IMR-90 (cell line): ENCODE data around the gene ALAS2. TPM values are rescaled to one million over a fixed set of nuclear protein-coding genes. Genes with fewer than 3 reads are reported as not detected.

Experiments used
- ATAC-seq: fragments of 200-7000 bp; cut with Tn5 transposase; 2 replicates; pipeline ENCODE4 v1.9.1; 2020; ENCODE audit warnings: low read depth, mild to moderate bottlenecking, moderate library complexity
- BruUV-seq: library from RNA; stranded (reverse); fragments of 400-500 nt; replicated peaks from 2 replicates; lab custom pipeline; 2021; lab: Mats Ljungman, UMichigan
- CTCF ChIA-PET: fragments of 300-600 bp; formaldehyde crosslinking; extraction: SDS; loops from one replicate; lab custom pipeline; 2021; ENCODE audit warnings: antibody characterized with exemption; lab: Yijun Ruan, JAX
- POLR2A ChIA-PET: fragments of 300-600 bp; sonication (Branson Sonifier 250); formaldehyde crosslinking; loops from one replicate; lab custom pipeline; 2022; ENCODE audit warnings: antibody characterized with exemption; ENCODE audit not compliant: unreplicated experiment; lab: Charles Lee
- DNase-seq: peaks from one replicate; pipeline ENCODE4 v3.0.0; 2013
- H2AFZ ChIP-seq: replicated peaks from 2 replicates; pipeline ENCODE3; 2013; ENCODE audit warnings: low read length, mild to moderate bottlenecking; ENCODE audit not compliant: poor library complexity
- H2AK5ac ChIP-seq: 2 replicates; pipeline ENCODE4 v1.6.1; 2013; ENCODE audit warnings: low read depth, low read length, inconsistent platforms
- H2AK9ac ChIP-seq: replicated peaks from 2 replicates; pipeline ENCODE3; 2013; ENCODE audit warnings: mild to moderate bottlenecking, low read depth, low read length, moderate library complexity; ENCODE audit not compliant: poor library complexity
- H2BK120ac ChIP-seq: 2 replicates; pipeline ENCODE4 v1.6.1; 2013; ENCODE audit warnings: low read depth, low read length, inconsistent platforms
- H2BK15ac ChIP-seq: 3 replicates; pipeline ENCODE4 v1.6.1; 2013; ENCODE audit warnings: low read depth, low read length, inconsistent platforms
- H2BK20ac ChIP-seq: 2 replicates; pipeline ENCODE4 v1.6.1; 2013; ENCODE audit warnings: low read depth, mild to moderate bottlenecking, inconsistent platforms, low read length, moderate library complexity
- H2BK5ac ChIP-seq: 2 replicates; pipeline ENCODE4 v1.6.1; 2013; ENCODE audit warnings: mild to moderate bottlenecking, low read depth, low read length, inconsistent platforms; ENCODE audit not compliant: poor library complexity, severe bottlenecking
- H3K14ac ChIP-seq: replicated peaks from 2 replicates; pipeline ENCODE4 v1.6.1; 2013; ENCODE audit warnings: low read depth, low read length, inconsistent platforms
- H3K18ac ChIP-seq: 2 replicates; pipeline ENCODE4 v1.6.1; 2013; ENCODE audit warnings: low read depth, low read length, control low read depth
- H3K23ac ChIP-seq: 2 replicates; pipeline ENCODE4 v1.6.1; 2013; ENCODE audit warnings: low read depth, low read length, inconsistent platforms
- H3K27ac ChIP-seq: 2 replicates; pipeline ENCODE4 v1.5.1; 2013; ENCODE audit warnings: mild to moderate bottlenecking, control low read depth, low read length; ENCODE audit not compliant: insufficient read depth
- H3K27me3 ChIP-seq: 2 replicates; pipeline ENCODE4 v1.6.1; 2013; ENCODE audit warnings: low read length; ENCODE audit not compliant: control insufficient read depth, insufficient read depth
- H3K36me3 ChIP-seq: 2 replicates; pipeline ENCODE4 v1.6.1; 2013; ENCODE audit warnings: low read length, mixed read lengths; ENCODE audit not compliant: control insufficient read depth, insufficient read depth
- H3K4ac ChIP-seq: 2 replicates; pipeline ENCODE4 v1.6.1; 2013; ENCODE audit warnings: low read depth, low read length, inconsistent platforms
- H3K4me1 ChIP-seq: 2 replicates; pipeline ENCODE4 v1.6.1; 2013; ENCODE audit warnings: low read length, mixed read lengths; ENCODE audit not compliant: control insufficient read depth, insufficient read depth
- H3K4me2 ChIP-seq: 2 replicates; pipeline ENCODE4 v1.6.1; 2013; ENCODE audit warnings: low read depth, mild to moderate bottlenecking, control low read depth, low read length, moderate library complexity
- H3K4me3 ChIP-seq: 2 replicates; pipeline ENCODE4 v1.5.1; 2013; ENCODE audit warnings: low read depth, mild to moderate bottlenecking, control low read depth, low read length, moderate library complexity; ENCODE audit not compliant: insufficient read depth
- H3K56ac ChIP-seq: 2 replicates; pipeline ENCODE4 v1.6.1; 2013; ENCODE audit warnings: low read length, inconsistent platforms; ENCODE audit not compliant: insufficient read depth; ENCODE audit errors: extremely low read depth
- H3K79me1 ChIP-seq, 2 experiments: 2 replicates each; pipeline ENCODE4 v1.6.1; 2013; ENCODE audit warnings: low read length in 2 of 2, inconsistent platforms in 1 of 2, low read depth in 1 of 2
- H3K9ac ChIP-seq: 2 replicates; pipeline ENCODE4 v1.6.1; 2013; ENCODE audit warnings: low read depth, low read length, control low read depth
- H3K9me1 ChIP-seq: 2 replicates; pipeline ENCODE4 v1.6.1; 2013; ENCODE audit warnings: low read length, inconsistent platforms; ENCODE audit not compliant: insufficient read depth
- H3K9me3 ChIP-seq: 2 replicates; pipeline ENCODE4 v1.6.1; 2013; ENCODE audit warnings: low read length; ENCODE audit not compliant: control insufficient read depth, insufficient read depth
- H4K20me1 ChIP-seq: 2 replicates; pipeline ENCODE4 v1.6.1; 2013; ENCODE audit warnings: low read length, inconsistent platforms; ENCODE audit not compliant: insufficient read depth
- H4K5ac ChIP-seq: 2 replicates; pipeline ENCODE4 v1.6.1; 2013; ENCODE audit warnings: mild to moderate bottlenecking, low read depth, low read length, control low read depth
- H4K8ac ChIP-seq, 2 experiments: 2 replicates each; pipeline ENCODE4 v1.6.1; 2013; ENCODE audit warnings: low read depth in 2 of 2, low read length in 2 of 2, control low read depth in 1 of 2, inconsistent platforms in 1 of 2
- H4K91ac ChIP-seq: 2 replicates; pipeline ENCODE4 v1.6.1; 2013; ENCODE audit warnings: low read depth, low read length, inconsistent platforms; ENCODE audit not compliant: insufficient read depth
- CEBPB ChIP-seq: IDR thresholded peaks from 2 replicates; pipeline ENCODE4 v1.6.1; 2012; ENCODE audit warnings: low read depth, low read length, improper control_type of control experiment
- CHD1 ChIP-seq: IDR thresholded peaks from 2 replicates; pipeline ENCODE4 v1.6.1; 2012; ENCODE audit warnings: low read depth, low read length, improper control_type of control experiment
- RCOR1 ChIP-seq: IDR thresholded peaks from 2 replicates; pipeline ENCODE4 v1.6.1; 2012; ENCODE audit warnings: mild to moderate bottlenecking, low read length, improper control_type of control experiment; ENCODE audit not compliant: insufficient replicate concordance
- WGBS, 2 experiments: methylation state at CpG; one replicate each; pipeline versions ENCODE4 v1.1.5 to v1.1.7; 2013; ENCODE audit warnings: missing lambda C conversion rate in 2 of 2; ENCODE audit not compliant: insufficient read length in 1 of 2; ENCODE audit errors: extremely low coverage in 2 of 2; 5-methylcytosine and 5-hydroxymethylcytosine counted together
- dilution Hi-C: fragments of 300-500 bp; cut with HindIII; formaldehyde crosslinking; loops from one replicate; pipeline ENCODE4 v1.14.3; 2018; ENCODE audit warnings: low sequenced_read_pairs; ENCODE audit not compliant: unreplicated experiment
- in situ Hi-C: fragments of 300-500 bp; cut with MboI; formaldehyde crosslinking; loops from 3 replicates; pipeline ENCODE4 v1.14.3; 2019; ENCODE audit warnings: low sequenced_read_pairs, inconsistent platforms, mixed read lengths
- intact Hi-C: fragments of 100-400 bp; cut with micrococcal nuclease; formaldehyde crosslinking; loops from 2 replicates; pipeline ENCODE4 v1.10.0; 2022
- polyA plus RNA-seq, 3 experiments: library from polyadenylated mRNA; depleted of rRNA; stranded (reverse); fragments of >200 nt; gene quantifications; 2 replicates each; pipeline ENCODE4 v1.2.3, GENCODE V29; 2012; ENCODE audit warnings: low replicate concordance in 1 of 3
- total RNA-seq: library from RNA; depleted of rRNA; stranded (reverse); fragments of >200 nt; gene quantifications from 2 replicates; pipeline ENCODE4 v1.2.3, GENCODE V29; 2012
- TF ChIP-seq, protein P1 (sequence below): conservative IDR thresholded peaks from 2 replicates; pipeline ENCODE4 v1.5.1; 2012; ENCODE audit warnings: mild to moderate bottlenecking, low read depth, low read length, improper control_type of control experiment

ALAS2 gene
- total and polyA plus RNA-seq, 2 of the 4 experiments (the other 2 are of a cell fraction), result not detected

DNA sequence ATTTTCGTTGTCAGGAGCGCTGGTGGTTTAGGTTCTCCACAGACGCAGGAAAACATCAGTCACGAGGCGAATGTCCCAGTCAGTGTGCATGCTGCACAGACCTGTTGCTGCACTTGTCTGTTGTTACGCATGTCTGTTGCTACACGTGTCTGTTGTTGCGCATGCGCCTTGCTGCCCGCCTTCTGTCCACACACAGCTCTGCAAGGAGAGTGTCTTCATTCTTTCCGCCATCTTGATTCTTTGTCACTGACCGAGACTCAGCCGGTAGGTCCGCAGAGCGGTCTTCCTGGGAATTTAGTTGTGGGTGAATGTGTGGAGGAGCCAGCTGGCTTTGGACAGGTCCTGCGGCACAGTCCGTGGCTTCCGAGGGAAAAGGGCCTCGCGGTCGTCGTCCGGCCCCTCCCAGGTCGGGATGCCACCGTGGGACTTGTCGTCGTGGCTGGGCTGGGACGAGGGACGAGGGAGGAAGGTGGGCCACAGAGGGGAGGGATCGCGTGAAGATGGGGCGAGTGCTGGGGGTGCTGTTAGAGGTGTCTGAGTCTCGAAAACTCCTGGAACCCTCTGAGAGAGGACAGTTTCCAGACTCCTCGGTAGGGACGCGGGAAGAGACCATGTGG lies 44.2 kb upstream of the ALAS2 start, which contains the start of gene PAGE2B:
PAGE2B (plus strand) TSS at position 180 of the 617 bp plus-strand sequence. CDS start 1,012 bp downstream, outside the sequence.
- H3K4me3 ChIP-seq, result no peak within 1 kb of the TSS
- ChIA-PET CTCF (no interaction called here), POLR2A (no interaction called here)
- H3K18ac ChIP-seq, result no peak within 1 kb of the TSS
- H4K20me1 ChIP-seq, result no peaks in the 10 kb centered on the region
- H3K4ac ChIP-seq, result no peak within 1 kb of the TSS
- H2BK20ac ChIP-seq, result no peak within 1 kb of the TSS
- no peaks in the 10 kb centered on the region for H3K79me1 ChIP-seq
- TF ChIP-seq, protein P1, sequence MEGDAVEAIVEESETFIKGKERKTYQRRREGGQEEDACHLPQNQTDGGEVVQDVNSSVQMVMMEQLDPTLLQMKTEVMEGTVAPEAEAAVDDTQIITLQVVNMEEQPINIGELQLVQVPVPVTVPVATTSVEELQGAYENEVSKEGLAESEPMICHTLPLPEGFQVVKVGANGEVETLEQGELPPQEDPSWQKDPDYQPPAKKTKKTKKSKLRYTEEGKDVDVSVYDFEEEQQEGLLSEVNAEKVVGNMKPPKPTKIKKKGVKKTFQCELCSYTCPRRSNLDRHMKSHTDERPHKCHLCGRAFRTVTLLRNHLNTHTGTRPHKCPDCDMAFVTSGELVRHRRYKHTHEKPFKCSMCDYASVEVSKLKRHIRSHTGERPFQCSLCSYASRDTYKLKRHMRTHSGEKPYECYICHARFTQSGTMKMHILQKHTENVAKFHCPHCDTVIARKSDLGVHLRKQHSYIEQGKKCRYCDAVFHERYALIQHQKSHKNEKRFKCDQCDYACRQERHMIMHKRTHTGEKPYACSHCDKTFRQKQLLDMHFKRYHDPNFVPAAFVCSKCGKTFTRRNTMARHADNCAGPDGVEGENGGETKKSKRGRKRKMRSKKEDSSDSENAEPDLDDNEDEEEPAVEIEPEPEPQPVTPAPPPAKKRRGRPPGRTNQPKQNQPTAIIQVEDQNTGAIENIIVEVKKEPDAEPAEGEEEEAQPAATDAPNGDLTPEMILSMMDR, result no peak
- TF ChIP-seq CHD1, result no peak
- no peak for TF ChIP-seq RCOR1
- no peak for TF ChIP-seq CEBPB
- no peak within 1 kb of the TSS for H4K8ac ChIP-seq
- H2BK5ac ChIP-seq, result no peak within 1 kb of the TSS
- WGBS, 2 experiments, result 84% methylated on average over 16 of the region's 36 CpGs; no CpG with 5 or more reads in 1 of the 2 experiments
- no peak within 1 kb of the TSS for H4K91ac ChIP-seq
- no peak within 1 kb of the TSS for H3K9ac ChIP-seq
- no peak within 1 kb of the TSS for H2AK9ac ChIP-seq
- intact Hi-C loops (no loop called here), dilution Hi-C loops (no loop called here), in situ Hi-C loops (no loop called here)
- H3K9me1 ChIP-seq, result no peaks in the 10 kb centered on the region
- DNase-seq, result no peak
- H2AK5ac ChIP-seq, result no peak within 1 kb of the TSS
- no peak within 1 kb of the TSS for H3K4me2 ChIP-seq
- H3K23ac ChIP-seq, result no peak within 1 kb of the TSS
- H3K14ac ChIP-seq, result no peak within 1 kb of the TSS
- H3K27ac ChIP-seq, result no peak within 1 kb of the TSS
- H3K4me1 ChIP-seq, result no peaks in the 10 kb centered on the region
- BruUV-seq, result no TSS peak
- no peaks in the 10 kb centered on the region; the same call in 1 of the 2 replicates for H3K27me3 ChIP-seq
- no peaks in the 10 kb centered on the region for H3K36me3 ChIP-seq
- no peak within 1 kb of the TSS for H2AFZ ChIP-seq
- H2BK15ac ChIP-seq, result no peak within 1 kb of the TSS
- H4K5ac ChIP-seq, result no peak within 1 kb of the TSS
- 0 out of 2 replicates have a peak, but pooled peaks cover 3% of the 10 kb centered on the region for H3K9me3 ChIP-seq
- no peak within 1 kb of the TSS for H3K56ac ChIP-seq
- H2BK120ac ChIP-seq, result no peak within 1 kb of the TSS
- ATAC-seq, result no peak
